ENCODE results near the gene APCDD1L.

Gene APCDD1L

DNA sequence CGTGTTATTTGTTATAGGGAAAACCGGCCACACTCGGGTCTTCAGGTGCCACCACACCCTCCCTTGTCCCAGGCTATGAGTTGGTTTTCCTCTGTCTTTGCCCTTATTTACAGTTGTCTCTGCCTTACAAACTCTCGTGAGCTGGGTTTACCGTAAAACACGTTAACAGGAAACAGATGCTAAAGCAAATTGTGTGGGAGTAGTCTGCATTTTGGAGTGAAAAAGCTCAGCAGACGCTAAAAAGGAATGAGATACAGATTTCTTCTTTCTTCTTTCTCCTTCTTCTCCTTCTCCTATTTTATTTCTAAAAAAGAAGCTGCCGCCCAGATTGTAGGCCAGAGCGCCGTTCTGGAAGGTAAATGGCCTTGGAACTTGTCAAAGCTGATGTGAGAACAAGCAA, 51.9 kb downstream of the APCDD1L start:
- no peak for DNase-seq

DNA sequence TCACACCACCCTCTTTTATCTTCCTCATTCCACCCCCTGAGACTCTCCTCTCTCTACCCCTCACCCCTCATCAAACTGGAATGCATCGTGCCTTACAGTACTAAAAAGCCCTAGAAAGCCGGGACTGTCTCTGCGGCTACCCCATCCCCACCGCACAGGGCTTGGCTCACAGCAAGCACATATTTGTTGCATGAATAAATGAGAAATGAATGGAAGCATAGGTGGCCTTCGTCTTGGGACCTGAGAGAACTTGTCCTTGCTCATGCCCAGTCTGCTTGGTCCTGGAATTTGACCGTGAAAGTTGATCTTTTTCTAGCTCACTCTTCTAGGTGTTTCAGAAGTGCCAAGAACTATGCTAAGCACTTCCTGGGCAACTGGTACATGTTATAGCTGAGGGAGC, 53.3 kb downstream of the APCDD1L start:
- DNase-seq, result no peak

DNA sequence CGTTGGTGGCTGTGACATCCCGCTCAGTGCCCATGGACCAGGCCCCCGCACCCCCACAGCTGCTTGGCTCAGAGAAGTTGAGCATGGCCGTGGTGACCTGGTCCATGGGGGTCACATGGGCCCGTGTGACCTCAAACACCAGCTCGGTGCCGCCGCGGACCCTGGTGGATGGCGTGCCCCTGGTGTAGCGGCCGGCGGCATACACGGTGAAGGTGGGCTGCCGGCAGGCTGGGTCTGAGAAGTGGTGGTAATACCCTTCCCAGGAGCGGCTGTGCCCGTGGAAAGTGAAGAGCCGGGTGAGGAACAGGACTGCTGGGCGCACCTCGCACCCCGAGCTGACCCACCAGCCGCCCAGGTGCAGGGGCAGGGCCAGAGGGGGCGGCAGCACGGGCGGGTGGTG, 54.1 kb downstream of the APCDD1L start:
- DNase-seq, result no peak

DNA sequence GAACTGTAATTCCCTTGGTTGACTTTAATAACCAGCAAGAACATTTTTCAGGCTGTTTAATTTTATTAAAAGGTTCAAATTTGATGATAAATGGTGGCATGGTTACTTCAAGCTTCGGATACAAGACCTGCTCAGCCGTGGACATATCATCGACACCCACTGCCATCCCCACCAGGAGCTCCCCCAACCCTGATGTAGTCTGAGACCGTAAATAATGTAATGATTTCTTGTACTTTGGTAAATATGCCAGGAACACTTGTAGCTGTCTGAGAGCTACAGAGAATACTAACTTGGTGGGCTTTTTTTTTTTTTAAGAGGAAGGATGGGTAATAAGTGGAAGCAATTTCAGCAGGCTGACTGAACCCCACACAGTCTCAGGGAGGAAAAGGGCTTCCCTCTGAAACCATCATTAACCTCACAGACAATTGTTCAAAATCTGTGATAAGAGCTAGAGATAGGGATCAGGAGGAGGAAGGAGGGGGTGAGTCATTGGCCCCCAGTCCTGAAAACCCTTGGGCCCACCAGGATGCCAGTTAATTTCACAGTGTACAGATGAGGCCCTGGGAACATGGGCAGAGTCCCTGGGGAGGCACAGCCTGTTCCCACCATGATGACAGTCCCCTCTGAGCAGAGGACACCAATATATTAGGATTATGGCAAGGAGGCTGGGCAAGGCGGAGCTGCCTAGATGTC, 56.0 kb downstream of the APCDD1L start:
- DNase-seq, result no peak

DNA sequence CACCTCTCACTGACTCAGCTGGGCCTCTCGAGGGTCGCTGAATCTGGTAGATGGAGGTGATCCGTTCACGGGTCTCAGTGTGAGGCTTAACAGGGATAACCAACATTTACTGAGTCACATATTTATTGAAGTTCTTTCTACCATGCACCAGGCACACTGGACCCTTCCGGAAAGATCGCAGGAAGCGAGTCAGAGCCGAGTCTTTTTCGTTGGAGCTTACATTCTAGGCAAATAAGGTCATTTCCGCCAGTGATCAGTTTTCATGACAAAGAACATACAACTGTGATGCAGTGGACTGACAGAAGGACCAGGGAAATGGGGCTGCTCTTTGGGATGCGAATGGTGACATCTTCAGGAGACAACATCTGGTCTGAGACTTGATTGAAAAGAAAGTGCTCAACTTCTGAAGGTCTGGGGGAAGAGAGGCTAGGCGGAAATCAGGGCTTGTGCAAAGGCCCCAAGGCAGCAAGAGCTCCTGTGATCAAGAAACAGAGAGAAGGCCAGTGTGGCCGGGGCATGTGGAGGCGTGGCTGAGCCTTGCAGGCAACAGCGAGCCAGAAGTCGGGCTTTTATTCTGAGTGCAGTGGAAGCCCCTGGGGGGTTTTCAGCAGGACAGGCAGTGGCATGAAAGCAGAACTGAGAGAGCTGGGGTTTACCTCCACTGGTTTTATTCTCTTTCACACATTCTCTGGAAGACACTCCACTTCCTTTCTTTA, 56.7 kb downstream of the APCDD1L start:
- no peak for DNase-seq

DNA sequence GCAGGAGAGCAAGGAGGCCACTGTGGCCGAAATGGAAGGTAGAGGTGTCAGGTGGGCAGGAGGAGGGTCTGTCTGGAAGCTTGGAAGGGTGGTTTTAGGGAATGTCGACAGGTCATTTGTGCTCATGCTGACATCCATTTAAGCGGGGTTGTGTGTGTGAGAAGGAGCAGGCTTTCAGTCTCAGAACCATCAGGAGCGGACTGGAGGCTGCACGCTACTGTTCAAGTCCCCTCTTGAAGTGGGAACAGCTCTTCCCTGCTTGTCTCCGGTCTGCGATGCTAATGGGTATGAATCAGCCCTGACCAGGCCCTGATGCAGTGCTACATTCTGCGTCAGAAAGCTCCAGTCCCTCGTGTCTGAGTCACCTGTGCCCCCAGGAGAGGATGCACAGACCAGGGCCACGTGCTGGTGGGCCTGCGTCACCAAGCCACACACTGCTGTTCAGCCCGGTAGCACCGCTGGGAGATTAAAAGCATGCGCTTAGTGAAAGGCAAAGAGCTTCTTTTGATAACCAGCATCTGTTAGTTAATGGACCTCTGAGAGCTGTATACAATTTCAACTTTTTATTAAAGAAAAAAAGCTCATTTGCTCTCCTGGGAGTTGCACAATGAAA, 58.0 kb downstream of the APCDD1L start:
- no peak for DNase-seq

DNA sequence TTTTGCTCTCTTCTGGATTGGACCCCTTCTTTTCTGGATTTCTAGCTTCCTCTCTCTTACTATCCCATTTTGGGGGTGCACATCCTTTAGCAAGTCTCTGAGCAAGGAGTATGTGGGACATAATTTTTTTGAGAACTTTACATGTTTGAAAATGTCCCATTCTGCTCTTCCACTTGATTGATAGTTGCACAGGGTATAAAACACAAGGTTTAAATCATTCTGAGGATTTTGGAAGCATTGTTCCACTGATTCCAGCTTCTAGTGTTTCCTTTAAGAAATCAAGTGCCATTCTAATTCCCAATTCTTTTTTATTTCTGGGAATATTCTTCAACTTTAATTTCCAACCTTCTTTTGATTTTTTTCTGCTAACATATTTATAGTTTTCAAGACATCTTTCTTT, 60.7 kb downstream of the APCDD1L start:
- no peak for DNase-seq

DNA sequence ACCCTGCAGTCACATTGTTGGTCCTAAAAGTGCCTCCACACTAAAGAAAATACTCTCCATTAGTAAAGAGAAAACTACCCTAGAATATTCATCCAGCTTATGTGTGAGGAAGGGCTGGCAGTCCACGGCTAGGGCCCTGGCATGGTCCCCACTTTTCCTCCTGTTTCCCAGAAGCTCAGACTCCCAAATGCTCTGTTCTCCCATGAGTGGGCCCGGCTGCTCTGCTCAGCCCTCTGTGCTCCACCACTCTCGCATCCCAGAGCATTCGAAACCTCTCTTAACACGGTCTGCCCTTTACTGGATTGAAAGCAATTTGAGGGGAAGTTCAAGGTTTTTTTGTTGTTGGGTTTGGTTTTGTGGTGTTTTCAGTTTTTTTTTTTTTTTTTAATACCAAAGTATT, 61.8 kb downstream of the APCDD1L start:
- no peak for DNase-seq

DNA sequence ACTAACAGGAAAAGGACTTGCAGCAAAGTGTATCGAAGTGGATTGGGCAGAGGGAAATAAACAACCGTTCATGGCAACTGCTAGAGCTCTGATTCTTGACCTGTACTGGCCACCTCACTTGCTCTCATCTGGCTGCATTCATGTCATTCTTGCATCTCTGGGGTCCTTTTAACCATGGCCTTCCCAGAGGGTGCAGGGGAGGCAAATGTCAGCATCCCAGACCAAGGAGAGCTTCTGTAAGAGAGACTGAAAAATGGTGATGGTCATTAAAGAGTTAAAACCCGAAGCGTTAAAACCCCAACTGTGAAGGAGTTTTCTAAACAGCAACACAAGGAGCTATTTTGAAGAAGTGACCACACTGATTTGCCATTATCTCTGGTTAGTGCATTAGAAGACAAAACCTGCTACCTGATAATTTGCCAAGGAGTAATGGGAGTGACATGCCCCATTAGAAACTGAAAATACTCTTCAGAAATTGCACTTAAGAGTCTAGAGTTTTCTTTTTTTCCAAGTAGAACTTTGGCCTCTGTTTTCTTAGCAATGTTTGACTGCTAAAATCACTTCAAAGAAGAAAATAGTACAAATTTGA, 62.4 kb downstream of the APCDD1L start:
- no peak for DNase-seq

DNA sequence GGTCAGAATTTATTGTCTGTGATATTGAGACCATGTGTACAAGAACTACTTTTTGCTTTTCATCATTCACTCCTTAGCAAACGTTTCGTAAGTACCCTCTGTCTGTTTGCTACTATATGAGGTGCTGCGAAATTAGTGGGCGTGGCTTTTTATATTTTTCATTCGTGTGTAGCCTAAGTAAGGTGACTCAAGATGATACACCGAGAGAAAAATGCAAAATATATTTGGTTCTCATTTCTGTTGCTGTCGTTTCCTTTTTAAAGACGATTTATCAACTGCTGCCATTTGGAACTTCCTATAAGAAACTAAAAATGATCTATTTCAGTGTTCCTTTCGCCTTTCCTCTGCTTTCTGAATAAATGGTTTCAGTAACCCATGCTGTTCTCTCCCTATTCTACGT, 64.9 kb downstream of the APCDD1L start:
- no peak for DNase-seq

DNA sequence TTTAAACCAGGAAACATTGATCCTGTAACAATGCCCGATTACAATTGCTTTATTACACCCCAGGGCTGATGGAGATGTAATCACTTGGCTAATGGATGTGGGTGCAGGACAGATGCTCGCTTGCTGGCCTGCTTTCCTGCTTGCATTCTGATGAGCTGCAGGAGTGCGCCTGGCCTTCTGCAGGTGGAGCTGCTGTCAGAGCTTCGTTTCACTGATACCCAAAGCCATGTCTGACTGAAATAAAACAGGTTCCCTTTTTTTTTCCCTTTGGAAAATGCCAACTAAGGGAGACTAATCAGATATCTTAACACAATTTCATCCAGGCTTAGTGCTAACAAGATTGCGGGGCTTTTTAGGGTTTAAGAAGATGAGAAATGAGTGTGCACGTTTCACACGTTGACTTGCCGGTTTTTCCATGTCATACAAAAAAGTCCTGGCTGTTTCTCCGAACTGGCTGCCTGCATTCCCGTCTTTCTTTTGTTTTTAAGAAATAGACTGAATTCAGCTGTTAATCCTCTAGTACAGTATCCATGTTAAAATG, 65.4 kb downstream of the APCDD1L start:
- no peak for DNase-seq

DNA sequence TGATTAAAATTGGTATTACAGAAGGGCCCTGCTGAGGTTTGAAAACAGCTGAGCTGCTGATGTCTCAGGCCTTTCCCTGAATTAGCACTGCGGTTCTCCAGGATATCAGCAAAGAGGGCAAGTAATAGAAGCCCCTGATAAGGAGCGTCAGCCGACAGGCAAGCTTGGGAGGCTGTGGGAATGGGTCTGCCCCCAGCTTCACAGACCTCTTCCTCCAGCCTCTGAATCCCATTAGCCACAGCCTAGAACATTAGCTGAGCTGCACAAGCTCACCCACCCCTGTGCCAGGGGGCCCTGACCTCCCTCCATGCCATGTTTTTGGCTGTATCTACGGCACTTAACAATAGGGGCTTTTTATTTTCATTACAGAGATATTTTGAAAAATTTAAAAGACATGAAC, 66.2 kb downstream of the APCDD1L start:
- DNase-seq, result no peak

DNA sequence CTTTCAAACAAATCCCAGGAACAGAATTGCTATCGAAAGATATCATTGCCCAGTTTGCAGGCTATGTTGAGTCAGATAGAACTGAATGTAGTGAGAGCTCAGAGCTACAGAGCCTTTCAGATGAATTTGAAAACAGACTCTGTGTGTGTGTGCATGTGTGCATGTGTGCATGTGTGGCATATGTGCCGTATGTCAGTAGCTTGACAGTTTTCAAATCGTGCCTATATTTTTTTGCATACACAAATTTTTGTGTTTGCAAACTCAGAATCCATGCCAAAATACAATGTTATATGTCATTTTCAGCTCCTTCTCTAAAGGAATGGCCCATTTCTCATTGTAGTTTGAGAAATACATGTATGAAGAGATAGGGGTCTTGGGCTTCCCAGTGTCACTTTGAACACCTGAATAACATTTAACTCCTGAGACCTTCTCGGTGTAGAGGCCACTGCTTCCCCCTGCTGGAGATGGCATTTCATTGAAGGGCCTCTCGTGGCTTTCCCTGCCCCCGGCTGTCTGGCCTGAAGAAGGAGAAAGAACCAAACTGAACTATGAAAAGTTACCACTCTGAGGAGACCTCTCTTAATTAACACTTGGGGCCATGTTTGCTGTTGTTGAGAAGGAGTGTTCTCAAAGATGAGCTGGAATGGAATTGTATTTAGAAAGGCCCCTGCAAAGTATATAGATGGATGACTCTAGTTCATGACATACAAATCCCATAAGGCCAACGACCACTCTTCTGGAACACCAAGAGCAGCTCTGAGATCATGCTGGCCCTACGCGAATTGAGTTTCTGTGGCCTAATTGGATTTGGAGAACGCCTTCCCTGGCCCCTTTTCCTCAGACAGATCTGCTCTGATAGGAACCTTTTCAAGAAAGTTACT, 67.4 kb downstream of the APCDD1L start:
- DNase-seq, result no peak

DNA sequence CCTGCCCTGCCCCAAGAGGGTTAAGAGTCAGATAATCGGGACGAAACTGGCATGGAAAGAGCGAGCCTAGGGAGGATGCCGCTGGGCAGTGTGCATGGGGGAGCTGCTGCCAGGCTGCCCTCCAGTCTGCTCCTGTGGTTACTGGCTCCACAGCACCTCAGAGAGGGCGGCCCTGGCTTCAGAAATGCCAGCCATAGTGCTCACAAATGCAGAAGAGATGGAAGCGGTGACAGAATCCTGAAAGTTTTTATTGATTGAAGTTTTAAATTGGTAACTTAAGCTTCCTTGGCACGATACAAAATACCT, 68.3 kb downstream of the APCDD1L start:
- DNase-seq, result no peak

DNA sequence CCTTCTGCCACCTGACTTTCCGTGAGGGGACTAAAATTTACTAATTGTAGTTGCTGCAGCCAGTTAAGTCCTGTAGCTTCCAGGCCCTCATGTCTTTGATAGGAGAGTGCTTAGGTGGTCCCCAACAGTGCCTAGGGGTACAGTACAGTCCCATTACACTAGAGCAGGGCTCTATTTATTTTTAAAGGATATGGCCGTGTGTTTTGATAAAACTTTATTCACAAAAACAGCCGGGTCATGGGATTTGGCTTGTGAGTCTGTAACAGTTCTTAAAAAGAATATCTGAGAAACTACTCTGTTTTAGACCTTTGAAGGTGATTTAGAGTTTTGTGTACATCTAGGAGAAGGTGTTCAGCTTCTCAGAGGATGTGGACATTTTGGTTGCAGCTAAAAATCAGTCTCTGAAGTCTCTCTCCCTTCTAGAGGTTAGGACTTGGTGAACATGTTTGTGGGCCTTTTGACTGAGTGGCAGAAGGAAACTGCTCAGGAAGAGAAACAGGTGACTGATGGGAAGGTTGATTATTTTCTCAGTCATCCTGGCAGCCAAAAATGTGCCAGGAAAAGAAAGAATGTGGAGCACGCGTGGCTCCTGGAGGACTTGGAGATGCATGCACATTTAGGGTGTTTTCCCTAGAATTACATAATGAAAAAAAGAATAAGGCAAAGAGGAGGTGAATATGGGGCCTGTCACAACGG, 68.8 kb downstream of the APCDD1L start:
- no peak for DNase-seq

DNA sequence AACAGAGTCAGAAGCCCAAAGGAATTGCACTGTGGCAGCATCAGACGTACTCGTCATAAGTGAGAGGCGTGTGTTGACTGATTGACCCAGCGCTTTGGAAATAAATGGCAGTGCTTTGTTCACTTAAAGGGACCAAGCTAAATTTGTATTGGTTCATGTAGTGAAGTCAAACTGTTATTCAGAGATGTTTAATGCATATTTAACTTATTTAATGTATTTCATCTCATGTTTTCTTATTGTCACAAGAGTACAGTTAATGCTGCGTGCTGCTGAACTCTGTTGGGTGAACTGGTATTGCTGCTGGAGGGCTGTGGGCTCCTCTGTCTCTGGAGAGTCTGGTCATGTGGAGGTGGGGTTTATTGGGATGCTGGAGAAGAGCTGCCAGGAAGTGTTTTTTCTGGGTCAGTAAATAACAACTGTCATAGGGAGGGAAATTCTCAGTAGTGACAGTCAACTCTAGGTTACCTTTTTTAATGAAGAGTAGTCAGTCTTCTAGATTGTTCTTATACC, 70.4 kb downstream of the APCDD1L start:
- no peak for DNase-seq

DNA sequence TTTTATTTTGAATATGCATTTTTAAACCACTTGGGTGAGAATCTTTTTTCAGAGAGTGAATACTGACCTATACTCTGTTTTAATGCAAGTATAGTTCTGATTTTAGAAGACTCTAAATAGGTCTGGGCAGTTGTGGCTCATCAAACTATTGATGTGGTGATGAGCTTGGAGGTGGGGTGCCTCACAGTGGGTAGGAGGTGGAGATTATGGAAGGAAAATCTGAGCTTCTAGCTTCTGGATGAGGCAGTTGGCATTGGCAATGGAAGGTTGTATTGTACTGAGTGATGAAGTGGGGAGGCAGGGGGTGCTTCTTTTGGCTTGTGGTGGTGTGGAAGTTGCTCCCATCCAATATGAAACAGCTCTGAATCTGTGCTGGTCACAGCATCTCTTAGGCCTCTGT, 73.5 kb downstream of the APCDD1L start:
- DNase-seq, result no peak

DNA sequence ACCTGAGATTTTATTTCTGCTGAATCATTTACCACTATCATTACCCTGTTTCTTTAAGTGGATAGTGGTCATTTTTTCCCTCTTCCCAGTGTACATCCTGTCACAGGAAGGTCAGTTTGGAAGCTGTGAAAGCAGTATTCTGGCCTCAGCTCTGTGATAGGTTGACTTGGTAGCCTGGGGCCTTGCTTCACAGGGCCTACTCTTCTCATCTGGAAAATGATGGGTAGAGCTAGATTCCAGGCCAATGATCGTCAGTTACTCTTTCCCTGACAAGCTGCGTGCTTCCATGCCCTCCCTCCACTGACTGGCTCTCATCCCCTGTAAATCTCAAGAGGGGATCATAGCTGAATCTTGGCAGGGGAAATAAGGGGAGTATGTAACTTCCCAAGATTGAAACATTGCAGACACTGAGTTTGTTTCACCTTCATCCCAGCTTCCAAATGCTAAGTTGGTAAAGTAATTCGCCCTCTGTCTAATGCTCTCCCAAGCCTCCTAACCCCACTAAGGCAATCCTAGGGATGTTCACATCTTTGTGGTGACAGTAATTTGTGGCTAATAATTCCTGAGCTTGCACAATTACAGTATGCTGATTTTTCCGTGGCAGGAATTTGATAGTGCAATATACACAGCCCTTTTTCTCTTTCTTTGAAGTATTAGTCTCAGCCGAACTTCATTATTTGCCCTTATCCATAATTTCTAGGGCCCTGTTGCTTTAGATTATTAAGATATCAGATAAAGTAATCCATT, 75.0 kb downstream of the APCDD1L start:
- DNase-seq, result no peak

DNA sequence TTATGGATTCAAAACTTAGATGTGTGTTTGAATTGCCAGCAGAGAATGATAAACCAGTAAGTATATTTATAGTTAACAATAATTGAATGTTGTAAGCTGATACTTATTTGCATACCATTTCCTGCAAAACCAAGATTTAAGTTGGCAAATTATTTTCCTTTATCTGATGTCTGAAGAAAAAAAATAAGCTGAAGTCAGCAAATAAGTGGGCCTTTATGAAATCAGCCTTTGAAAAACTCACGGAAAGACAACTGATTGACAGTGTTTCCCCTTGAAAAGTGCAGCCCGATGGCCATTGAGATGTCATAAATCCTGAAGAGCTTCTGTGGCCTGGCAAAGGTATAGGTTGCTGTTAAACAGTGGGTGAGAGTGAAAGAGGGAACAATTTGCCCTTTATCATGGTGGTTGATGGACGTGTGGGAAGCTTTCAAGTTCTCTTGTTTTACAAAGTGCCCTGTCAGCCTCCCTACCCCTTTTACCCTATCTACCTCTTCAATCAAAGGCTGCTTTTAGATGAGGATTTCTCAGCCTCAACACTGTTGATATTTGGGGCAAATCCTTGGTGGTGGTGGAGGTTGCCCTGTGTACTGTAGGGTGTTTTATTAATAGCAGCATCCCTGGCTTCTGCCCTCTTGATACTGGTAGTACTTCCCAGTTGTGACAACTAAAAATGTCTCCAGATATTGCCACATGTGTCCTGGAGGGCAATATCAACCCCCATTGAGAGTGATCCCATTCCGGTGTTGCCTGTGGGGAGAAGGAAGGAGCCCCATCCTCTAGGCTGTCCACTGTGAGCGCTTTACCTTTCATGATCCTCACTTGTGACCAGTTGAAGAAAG, 76.0 kb downstream of the APCDD1L start:
- no peak for DNase-seq

Measured in NCI-H2081 treated with DMSO at 0.1 percent for 48 hours (cell line).